ENCODE data around the gene DEFB110.

Gene DEFB110

GRCh38 chr6:50021894-50022293, at the start of gene DEFB110:
DEFB110 (minus strand) TSS chr6:50021994; CDS start chr6:50021935, 59 bp downstream.
- in situ Hi-C loops (cut with MboI; ENCODE audit: low sequenced_read_pairs): no loop called here

- in situ Hi-C loops (cut with MboI; ENCODE audit: low sequenced_read_pairs): no loop called here
Observed at GRCh38 chr6:50070101-50070500, 48.3 kb upstream of the DEFB110 start.

GRCh38 chr6:50062051-50062450, 40.3 kb upstream of the DEFB110 start:
- in situ Hi-C loops (cut with MboI; ENCODE audit: low sequenced_read_pairs): no loop called here

GRCh38 chr6:50056242-50056641, 34.4 kb upstream of the DEFB110 start:
- in situ Hi-C loops (cut with MboI; ENCODE audit: low sequenced_read_pairs): no loop called here

GRCh38 chr6:50049829-50050228, 28.0 kb upstream of the DEFB110 start, which contains the start of gene DEFB112:
DEFB112 (minus strand) TSS chr6:50049929; CDS start chr6:50049869, 60 bp downstream.
- in situ Hi-C loops (cut with MboI; ENCODE audit: low sequenced_read_pairs): no loop called here

GRCh38 chr6:50047026-50047425, 25.2 kb upstream of the DEFB110 start:
- in situ Hi-C loops (cut with MboI; ENCODE audit: low sequenced_read_pairs): no loop called here

GRCh38 chr6:50030777-50031562, 9.2 kb upstream of the DEFB110 start:
- in situ Hi-C loops (cut with MboI; ENCODE audit: low sequenced_read_pairs): no loop called here

- in situ Hi-C loops (cut with MboI; ENCODE audit: low sequenced_read_pairs): no loop called here
Observed at GRCh38 chr6:50030350-50030749, 8.6 kb upstream of the DEFB110 start.

GRCh38 chr6:50025258-50025657, 3.5 kb upstream of the DEFB110 start:
- in situ Hi-C loops (cut with MboI; ENCODE audit: low sequenced_read_pairs): no loop called here

GRCh38 chr6:50007819-50008218, 14.0 kb downstream of the DEFB110 start:
- in situ Hi-C loops (cut with MboI; ENCODE audit: low sequenced_read_pairs): no loop called here

GRCh38 chr6:50003139-50003538, 18.7 kb downstream of the DEFB110 start:
- in situ Hi-C loops (cut with MboI; ENCODE audit: low sequenced_read_pairs): no loop called here

GRCh38 chr6:49995278-49995677, 26.5 kb downstream of the DEFB110 start:
- in situ Hi-C loops (cut with MboI; ENCODE audit: low sequenced_read_pairs): no loop called here

GRCh38 chr6:49988900-49989299, 32.9 kb downstream of the DEFB110 start:
- in situ Hi-C loops (cut with MboI; ENCODE audit: low sequenced_read_pairs): no loop called here

GRCh38 chr6:49987749-49988148, 34.0 kb downstream of the DEFB110 start:
- in situ Hi-C loops (cut with MboI; ENCODE audit: low sequenced_read_pairs): no loop called here

- in situ Hi-C loops (cut with MboI; ENCODE audit: low sequenced_read_pairs): no loop called here
Observed at GRCh38 chr6:49986551-49986950, 35.2 kb downstream of the DEFB110 start.

GRCh38 chr6:49982046-49982445, 39.7 kb downstream of the DEFB110 start:
- in situ Hi-C loops (cut with MboI; ENCODE audit: low sequenced_read_pairs): no loop called here

GRCh38 chr6:49980898-49981297, 40.9 kb downstream of the DEFB110 start:
- in situ Hi-C loops (cut with MboI; ENCODE audit: low sequenced_read_pairs): no loop called here

GRCh38 chr6:49979584-49979983, 42.2 kb downstream of the DEFB110 start:
- in situ Hi-C loops (cut with MboI; ENCODE audit: low sequenced_read_pairs): no loop called here

GRCh38 chr6:49978332-49979226, 43.2 kb downstream of the DEFB110 start:
- in situ Hi-C loops (cut with MboI; ENCODE audit: low sequenced_read_pairs): no loop called here

GRCh38 chr6:49969605-49970004, 52.2 kb downstream of the DEFB110 start, which contains the start of gene DEFB113:
DEFB113 (minus strand) TSS chr6:49969625; CDS start chr6:49969625, 0 bp downstream.
- in situ Hi-C loops (cut with MboI; ENCODE audit: low sequenced_read_pairs): no loop called here

All from hTERT RPE-1 (cell line).